PC-3 (cell line): ENCODE results near the gene CD2AP.

ENCODE experiments used
- CTCF ChIP-seq: fragments of 300-600 bp; sonication (generic); conservative IDR thresholded peaks from 2 replicates; pipeline ENCODE4 v1.5.1; 2017; ENCODE audit warnings: antibody characterized with exemption, low read depth, mild to moderate bottlenecking, low read length
- EZH2 ChIP-seq: fragments of 300-600 bp; sonication (generic); IDR thresholded peaks from one replicate; pipeline ENCODE4 v1.6.1; 2017; ENCODE audit warnings: antibody characterized with exemption, mild to moderate bottlenecking, low read length; ENCODE audit not compliant: unreplicated experiment

DNA sequence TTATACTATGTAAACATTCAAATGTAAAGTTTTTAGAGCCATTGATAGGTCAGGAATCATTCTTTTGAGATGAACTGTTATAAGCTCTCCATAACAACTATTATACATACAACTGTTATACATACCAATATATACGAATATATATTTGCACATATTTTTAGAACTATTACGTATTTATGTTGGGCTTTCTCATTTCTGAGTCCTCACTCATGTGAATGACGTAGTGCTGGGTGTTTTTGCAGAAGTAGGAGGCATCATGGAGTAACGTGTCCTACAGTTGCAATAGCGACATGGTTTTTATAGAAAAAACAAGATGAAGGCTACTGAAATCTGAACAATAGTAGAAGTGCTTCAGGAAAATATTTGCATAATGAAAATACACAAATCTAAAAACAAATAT, 184.4 kb downstream of the CD2AP start:
- TF ChIP-seq EZH2 = no peak
- TF ChIP-seq CTCF = no peak
